ENCODE data around the gene S1PR3. TPM values are rescaled to one million over a fixed set of nuclear protein-coding genes. Genes with fewer than 3 reads are reported as not detected.

Gene S1PR3
- total RNA-seq, 1 experiment from 2014 or later, result 25.8 TPM

DNA sequence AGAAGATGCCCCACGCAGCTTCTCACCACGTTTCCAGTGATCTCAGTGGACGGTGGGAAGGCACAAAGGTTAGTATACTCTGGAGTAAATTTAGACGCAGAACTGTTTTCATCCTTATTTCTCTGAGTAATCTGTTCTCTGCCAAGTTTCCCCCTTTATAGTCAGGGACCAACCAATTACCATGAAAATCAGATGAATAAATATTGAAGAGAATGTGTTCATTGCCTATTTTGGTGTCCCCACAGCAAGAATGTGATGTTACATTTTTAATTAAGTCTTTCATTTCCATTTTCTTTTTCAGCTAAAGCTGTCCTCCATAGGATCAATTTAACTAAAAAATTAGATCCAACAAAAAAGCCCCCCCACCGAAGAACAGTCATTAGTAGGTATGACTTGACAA, 41.4 kb downstream of the S1PR3 start:
- no peaks in the 10 kb centered on the region for H3K9me3 ChIP-seq (replicated peaks)
- no peaks in the 10 kb centered on the region for H3K27me3 ChIP-seq (replicated peaks)
- no peak overlapping the region for H3K4me3 ChIP-seq
- DNase-seq (ENCODE audit: low read depth in 1 of 2, low spot score in 2 of 2), result no peak
- H3K27ac ChIP-seq, result no peak overlapping the region
- H3K36me3 ChIP-seq, result no peaks in the 10 kb centered on the region
- H3K4me1 ChIP-seq (replicated peaks), result no peaks in the 10 kb centered on the region

DNA sequence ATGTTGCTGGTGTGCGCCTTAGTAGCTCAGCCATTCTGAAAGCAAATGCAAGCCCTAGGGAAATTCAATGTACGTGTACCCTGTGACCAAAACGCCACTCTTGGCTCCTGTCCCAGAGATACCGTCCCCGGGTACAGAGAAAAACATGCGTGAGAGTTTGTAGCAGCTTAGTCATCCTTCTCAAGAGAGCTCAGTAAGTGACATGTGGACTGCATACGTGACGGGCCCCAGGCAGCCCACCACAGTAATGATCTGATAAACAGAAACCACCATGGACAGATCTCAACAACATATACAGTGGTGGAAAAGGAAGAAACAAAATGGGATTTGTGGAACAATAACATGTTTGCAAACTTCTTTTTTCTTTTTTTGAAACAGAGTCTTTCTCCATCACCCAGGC, 45.1 kb downstream of the S1PR3 start:
- Histone ChIP-seq H3K27me3 (replicated peaks) (no peaks in the 10 kb centered on the region), H3K36me3 (no peaks in the 10 kb centered on the region), H3K27ac (no peak overlapping the region), H3K4me3 (no peak overlapping the region), H3K9me3 (replicated peaks) (no peaks in the 10 kb centered on the region), H3K4me1 (replicated peaks) (no peaks in the 10 kb centered on the region)
- no peak for DNase-seq (ENCODE audit: low read depth in 1 of 2, low spot score in 2 of 2)

DNA sequence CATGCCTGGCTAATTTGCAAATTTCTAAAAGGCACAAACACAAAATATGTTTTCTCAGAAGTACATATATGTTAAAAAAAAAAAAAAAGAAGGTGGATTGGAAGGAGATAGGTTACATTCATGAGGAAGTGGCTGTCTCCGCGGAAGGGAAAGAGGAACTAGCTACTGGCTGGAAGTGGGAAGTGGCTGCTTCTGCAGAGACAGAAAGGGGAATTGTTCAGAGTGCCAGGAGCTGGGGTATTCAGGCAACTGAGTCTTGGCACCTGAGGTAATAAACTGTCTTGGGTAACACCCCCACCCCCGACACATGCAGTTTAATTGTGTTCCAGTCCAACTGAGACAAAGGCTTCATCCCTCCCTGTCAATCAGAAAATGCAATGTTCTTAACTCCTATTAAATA, 45.6 kb downstream of the S1PR3 start:
- no peak overlapping the region for H3K27ac ChIP-seq

DNA sequence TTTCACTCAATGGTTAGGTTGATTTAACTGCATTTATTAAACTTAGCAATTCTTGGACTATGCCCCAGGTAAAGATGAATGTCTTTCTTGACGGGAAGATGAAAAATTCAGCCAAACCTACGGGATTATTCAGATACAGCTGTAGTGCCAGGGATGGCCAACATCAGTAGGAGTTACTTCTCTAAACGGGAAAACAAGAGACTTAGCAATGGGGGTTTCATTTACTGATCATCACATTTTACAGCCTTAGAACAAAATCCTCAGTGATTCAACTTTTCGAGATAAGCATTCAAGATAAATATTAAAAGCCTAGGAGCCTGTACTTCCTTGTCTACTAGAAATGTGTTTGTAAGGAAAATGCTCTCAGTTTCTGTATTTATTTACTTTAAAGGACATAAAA, 46.1 kb downstream of the S1PR3 start:
- DNase-seq (ENCODE audit: low read depth in 1 of 2, low spot score in 2 of 2), result no peak
- Histone ChIP-seq H3K4me3 (no peak overlapping the region), H3K4me1 (replicated peaks) (no peaks in the 10 kb centered on the region), H3K27me3 (replicated peaks) (no peaks in the 10 kb centered on the region), H3K36me3 (no peaks in the 10 kb centered on the region), H3K9me3 (replicated peaks) (no peaks in the 10 kb centered on the region), H3K27ac (no peak overlapping the region)

More for the DNA sequence above, 45.6 kb downstream of the S1PR3 start:
- no peak overlapping the region for H3K4me3 ChIP-seq
- H3K36me3 ChIP-seq, result no peaks in the 10 kb centered on the region
- no peak for DNase-seq (ENCODE audit: low read depth in 1 of 2, low spot score in 2 of 2)
- no peaks in the 10 kb centered on the region for H3K9me3 ChIP-seq (replicated peaks)
- H3K4me1 ChIP-seq (replicated peaks), result no peaks in the 10 kb centered on the region
- no peaks in the 10 kb centered on the region for H3K27me3 ChIP-seq (replicated peaks)

DNA sequence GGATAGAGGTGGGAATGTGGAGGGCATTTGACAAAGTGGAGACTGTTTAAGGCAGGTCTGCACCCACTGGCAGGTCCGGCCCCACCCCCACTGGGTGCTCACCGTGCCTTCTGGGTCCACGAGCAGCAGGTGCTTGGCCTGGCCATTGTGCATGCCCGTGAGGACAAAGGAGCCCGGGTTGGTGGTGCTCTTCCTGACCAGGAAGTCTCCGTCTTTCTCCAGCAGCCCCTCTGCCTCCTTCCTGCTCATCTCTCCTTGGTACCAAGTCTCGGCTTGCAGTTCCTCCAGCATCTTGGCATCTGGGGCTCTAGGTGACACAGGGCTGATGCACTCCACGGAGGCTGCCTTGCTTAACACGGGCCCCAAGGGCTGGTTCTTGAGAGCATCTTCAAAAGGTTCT, 46.6 kb downstream of the S1PR3 start:
- Histone ChIP-seq H3K27ac (no peak overlapping the region), H3K4me3 (no peak overlapping the region), H3K4me1 (replicated peaks) (no peaks in the 10 kb centered on the region), H3K36me3 (no peaks in the 10 kb centered on the region), H3K27me3 (replicated peaks) (no peaks in the 10 kb centered on the region), H3K9me3 (replicated peaks) (no peaks in the 10 kb centered on the region)
- DNase-seq (ENCODE audit: low read depth in 1 of 2, low spot score in 2 of 2), result no peak

DNA sequence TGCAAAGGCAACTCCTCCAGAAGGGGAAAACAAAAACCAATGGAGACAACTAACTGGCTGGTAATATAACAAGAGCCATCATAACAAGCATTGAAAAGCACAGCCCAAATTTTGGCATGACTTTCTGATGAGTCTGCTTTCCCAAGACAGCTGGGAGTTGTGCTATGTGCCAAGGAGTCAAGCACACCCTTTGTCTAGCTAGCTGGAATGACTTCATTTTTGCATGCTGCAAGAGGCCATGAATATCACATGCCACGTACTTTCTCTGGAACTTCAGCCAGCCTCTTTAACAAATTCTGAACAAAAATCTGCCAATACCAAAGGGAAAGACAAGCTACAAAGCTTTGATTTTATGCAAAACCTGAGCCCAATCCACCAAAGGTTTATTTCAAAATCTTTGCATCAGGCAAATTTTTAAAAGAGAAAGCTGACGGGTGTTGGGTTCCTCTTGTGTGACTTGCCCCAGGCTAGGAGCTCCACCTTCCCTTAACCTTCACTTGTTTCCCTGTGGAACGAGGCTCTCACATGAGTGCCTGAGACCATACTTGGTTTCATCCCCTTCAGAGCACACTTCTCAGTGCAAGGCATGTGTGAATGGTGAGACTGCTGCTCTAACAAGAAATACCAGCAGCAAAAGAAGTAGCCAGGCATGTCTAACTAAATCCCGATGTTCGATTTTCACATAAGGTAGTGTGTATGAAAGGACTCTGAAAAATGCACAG, 47.3 kb downstream of the S1PR3 start:
- no peak overlapping the region for H3K27ac ChIP-seq
- H3K4me3 ChIP-seq, result no peak overlapping the region
- H3K36me3 ChIP-seq, result no peaks in the 10 kb centered on the region
- DNase-seq (ENCODE audit: low read depth in 1 of 2, low spot score in 2 of 2), result no peak
- no peaks in the 10 kb centered on the region for H3K27me3 ChIP-seq (replicated peaks)
- H3K9me3 ChIP-seq (replicated peaks), result no peaks in the 10 kb centered on the region
- H3K4me1 ChIP-seq (replicated peaks), result no peaks in the 10 kb centered on the region

DNA sequence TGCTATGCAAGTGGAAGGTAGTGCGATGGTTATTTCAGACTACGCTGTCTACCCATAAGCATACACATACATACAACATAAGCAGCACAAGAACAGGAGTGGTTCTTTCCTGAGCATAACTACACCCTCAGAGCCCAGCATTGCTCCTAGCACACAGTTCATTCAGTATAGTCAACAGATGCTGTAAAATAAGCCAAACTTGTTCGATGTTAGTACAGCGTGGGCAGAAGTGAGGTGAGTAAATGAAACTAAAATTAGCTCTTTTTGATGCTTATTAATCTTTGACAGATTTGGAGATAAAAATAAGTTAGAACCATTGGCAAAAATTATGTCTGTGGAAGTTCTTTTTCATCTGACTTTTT, 47.8 kb downstream of the S1PR3 start:
- no peak for DNase-seq (ENCODE audit: low read depth in 1 of 2, low spot score in 2 of 2)
- Histone ChIP-seq H3K36me3 (no peaks in the 10 kb centered on the region), H3K4me3 (no peak overlapping the region), H3K4me1 (replicated peaks) (no peaks in the 10 kb centered on the region), H3K27me3 (replicated peaks) (no peaks in the 10 kb centered on the region), H3K9me3 (replicated peaks) (no peaks in the 10 kb centered on the region), H3K27ac (no peak overlapping the region)

DNA sequence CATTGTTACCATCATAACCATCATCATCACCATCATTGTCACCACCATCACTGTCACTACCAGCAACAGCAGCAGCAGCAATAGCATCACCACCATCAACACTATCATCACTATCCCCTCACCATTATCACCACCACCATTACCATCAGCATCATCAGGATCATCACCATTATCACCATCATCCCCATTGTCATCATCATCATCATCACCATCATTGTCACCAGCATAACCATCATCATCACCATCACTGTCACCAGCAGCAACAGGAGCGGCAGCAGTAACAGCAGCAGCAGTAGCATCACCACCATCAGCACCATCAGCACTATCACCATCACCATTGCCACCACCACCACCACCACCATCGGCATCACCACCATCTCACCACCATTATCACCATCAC, 48.4 kb downstream of the S1PR3 start:
- H3K4me1 ChIP-seq (replicated peaks), result no peaks in the 10 kb centered on the region
- no peaks in the 10 kb centered on the region for H3K36me3 ChIP-seq
- no peak for DNase-seq (ENCODE audit: low read depth in 1 of 2, low spot score in 2 of 2)
- no peaks in the 10 kb centered on the region for H3K9me3 ChIP-seq (replicated peaks)
- H3K27ac ChIP-seq, result no peak overlapping the region
- no peaks in the 10 kb centered on the region for H3K27me3 ChIP-seq (replicated peaks)
- H3K4me3 ChIP-seq, result no peak overlapping the region

DNA sequence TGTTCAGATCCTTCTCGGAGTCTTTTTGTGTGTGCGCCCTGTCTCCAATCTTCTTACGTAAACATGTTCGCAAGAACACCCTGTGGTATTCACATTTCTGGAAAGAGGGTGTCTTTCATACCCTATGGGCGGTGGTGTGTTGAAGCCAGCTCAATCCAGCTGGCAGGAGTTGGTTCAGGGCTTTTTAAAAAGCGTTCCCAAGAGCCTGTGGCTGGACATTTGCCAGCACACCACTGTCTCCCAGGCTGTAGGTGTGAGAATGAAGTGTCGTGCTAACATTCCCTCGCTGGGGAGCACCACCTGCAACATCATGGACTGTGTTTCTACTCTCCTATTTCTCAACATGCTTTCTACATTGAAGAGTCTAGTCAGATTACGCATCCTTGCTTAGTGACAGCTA, 51.7 kb downstream of the S1PR3 start:
- H3K4me3 ChIP-seq, result no peak overlapping the region
- no peak overlapping the region for H3K27ac ChIP-seq
- DNase-seq (ENCODE audit: low read depth in 1 of 2, low spot score in 2 of 2), result no peak
- no peaks in the 10 kb centered on the region for H3K4me1 ChIP-seq (replicated peaks)
- no peaks in the 10 kb centered on the region for H3K27me3 ChIP-seq (replicated peaks)
- H3K36me3 ChIP-seq, result no peaks in the 10 kb centered on the region
- H3K9me3 ChIP-seq (replicated peaks), result no peaks in the 10 kb centered on the region

DNA sequence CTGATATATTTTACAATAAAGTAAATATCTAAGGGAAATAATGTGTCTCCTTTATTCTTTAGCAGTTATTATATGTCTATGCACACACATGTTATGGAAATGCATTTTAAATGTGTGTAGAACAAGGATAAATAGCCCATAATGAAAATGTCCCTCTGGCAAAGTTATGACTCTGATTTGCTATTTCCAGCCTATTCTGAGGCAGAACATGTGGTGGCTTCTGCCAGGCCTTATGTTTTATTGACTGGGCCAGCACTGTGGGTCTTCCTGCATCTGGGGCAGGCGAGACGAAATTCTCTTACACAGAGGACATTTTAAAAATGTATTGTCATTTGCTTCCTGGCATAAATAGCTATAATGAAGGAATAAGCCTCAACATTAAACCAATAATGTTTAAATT, 52.8 kb downstream of the S1PR3 start:
- Histone ChIP-seq H3K27me3 (replicated peaks) (no peaks in the 10 kb centered on the region), H3K36me3 (no peaks in the 10 kb centered on the region), H3K9me3 (replicated peaks) (no peaks in the 10 kb centered on the region), H3K4me3 (no peak overlapping the region), H3K27ac (no peak overlapping the region), H3K4me1 (replicated peaks) (no peaks in the 10 kb centered on the region)
- DNase-seq (ENCODE audit: low read depth in 1 of 2, low spot score in 2 of 2), result no peak

DNA sequence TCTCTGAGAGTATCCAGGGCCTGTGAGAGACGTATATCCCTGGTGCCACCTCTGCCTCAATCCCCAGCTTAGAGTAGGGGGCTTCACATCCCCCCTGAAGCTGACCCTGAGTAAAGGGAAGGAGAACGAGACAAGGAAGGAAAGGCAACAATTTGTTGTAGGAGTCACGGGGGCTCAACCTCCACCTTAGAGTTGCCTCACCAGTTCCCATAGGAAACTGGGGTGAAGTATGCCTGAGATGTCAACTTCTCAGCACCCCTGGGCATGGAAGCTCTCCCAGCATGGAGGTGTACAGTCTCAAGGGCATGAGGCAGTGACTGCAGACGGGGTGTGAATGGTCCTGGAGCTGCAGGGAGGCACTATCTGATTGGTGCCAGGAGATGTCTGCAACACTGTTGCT, 53.6 kb downstream of the S1PR3 start:
- no peaks in the 10 kb centered on the region for H3K27me3 ChIP-seq (replicated peaks)
- DNase-seq (ENCODE audit: low read depth in 1 of 2, low spot score in 2 of 2), result no peak
- no peak overlapping the region for H3K4me3 ChIP-seq
- no peak overlapping the region for H3K27ac ChIP-seq
- H3K4me1 ChIP-seq (replicated peaks), result no peaks in the 10 kb centered on the region
- H3K9me3 ChIP-seq (replicated peaks), result no peaks in the 10 kb centered on the region
- H3K36me3 ChIP-seq, result no peaks in the 10 kb centered on the region

DNA sequence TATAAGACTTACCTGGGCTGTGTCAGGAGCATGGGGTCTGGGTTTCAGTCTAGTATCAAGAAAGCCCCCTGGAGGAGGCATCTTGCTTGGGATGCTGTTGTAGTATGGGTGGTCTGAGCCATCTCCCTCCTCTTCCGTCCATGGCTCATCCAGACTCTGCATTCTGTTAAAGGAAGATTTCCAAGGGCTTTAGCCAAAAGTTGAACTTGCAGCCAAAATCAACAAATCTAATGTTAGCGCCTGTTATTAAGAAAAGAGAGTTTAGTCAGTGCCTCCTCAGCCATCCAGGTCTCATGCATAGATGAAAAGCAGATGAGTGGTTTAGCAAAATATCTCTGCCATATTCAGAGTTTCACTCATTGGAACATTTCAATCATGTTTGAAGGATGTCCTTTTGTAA, 55.6 kb downstream of the S1PR3 start:
- no peak overlapping the region for H3K4me3 ChIP-seq
- H3K36me3 ChIP-seq, result no peaks in the 10 kb centered on the region
- H3K4me1 ChIP-seq (replicated peaks), result no peaks in the 10 kb centered on the region
- H3K9me3 ChIP-seq (replicated peaks), result no peaks in the 10 kb centered on the region
- no peak overlapping the region for H3K27ac ChIP-seq
- H3K27me3 ChIP-seq (replicated peaks), result no peaks in the 10 kb centered on the region
- no peak for DNase-seq (ENCODE audit: low read depth in 1 of 2, low spot score in 2 of 2)

DNA sequence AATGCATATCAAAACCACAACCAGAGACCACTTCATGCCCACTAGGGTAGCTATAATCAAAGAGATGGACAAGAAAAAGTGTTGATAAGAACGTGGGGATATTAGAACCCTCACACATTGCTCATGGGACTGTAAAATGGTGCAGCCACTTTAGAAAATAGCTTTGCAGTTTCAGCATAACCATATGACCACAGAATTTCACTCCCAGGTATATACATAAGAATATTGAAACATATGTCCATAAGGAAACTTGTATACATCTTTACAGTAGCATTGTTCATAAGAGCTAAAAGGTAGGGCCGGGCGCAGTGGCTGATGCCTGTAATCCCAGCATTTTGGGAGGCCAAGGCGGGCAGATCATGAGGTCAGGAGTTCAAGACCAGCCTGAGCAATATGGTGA, 56.4 kb downstream of the S1PR3 start:
- H3K4me1 ChIP-seq (replicated peaks), result no peaks in the 10 kb centered on the region
- no peak for DNase-seq (ENCODE audit: low read depth in 1 of 2, low spot score in 2 of 2)
- H3K4me3 ChIP-seq, result no peak overlapping the region
- no peaks in the 10 kb centered on the region for H3K9me3 ChIP-seq (replicated peaks)
- H3K27ac ChIP-seq, result no peak overlapping the region
- no peaks in the 10 kb centered on the region for H3K36me3 ChIP-seq
- no peaks in the 10 kb centered on the region for H3K27me3 ChIP-seq (replicated peaks)

DNA sequence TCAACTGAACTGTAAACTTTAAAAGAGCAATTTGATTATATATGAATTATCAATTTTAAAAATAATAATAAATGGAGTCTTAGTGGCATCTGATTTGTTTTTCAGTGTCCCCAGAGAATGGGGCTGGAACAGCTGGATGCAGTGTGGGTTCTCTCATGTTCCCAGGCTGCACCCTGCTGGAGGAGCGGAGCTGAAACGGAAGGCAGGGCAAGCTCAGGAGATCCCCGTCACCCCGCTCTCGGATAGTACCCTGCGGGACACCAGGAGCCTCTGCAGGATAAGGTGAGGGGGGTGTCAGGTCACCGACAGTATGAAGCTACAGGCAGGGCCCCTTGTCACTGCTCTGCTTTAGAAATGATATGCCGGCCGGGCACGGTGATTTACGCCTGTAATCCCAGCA, 57.3 kb downstream of the S1PR3 start:
- Histone ChIP-seq H3K9me3 (replicated peaks) (no peaks in the 10 kb centered on the region), H3K27ac (no peak overlapping the region), H3K27me3 (replicated peaks) (no peaks in the 10 kb centered on the region), H3K36me3 (no peaks in the 10 kb centered on the region), H3K4me1 (replicated peaks) (no peaks in the 10 kb centered on the region), H3K4me3 (no peak overlapping the region)
- DNase-seq (ENCODE audit: low read depth in 1 of 2, low spot score in 2 of 2), result no peak

DNA sequence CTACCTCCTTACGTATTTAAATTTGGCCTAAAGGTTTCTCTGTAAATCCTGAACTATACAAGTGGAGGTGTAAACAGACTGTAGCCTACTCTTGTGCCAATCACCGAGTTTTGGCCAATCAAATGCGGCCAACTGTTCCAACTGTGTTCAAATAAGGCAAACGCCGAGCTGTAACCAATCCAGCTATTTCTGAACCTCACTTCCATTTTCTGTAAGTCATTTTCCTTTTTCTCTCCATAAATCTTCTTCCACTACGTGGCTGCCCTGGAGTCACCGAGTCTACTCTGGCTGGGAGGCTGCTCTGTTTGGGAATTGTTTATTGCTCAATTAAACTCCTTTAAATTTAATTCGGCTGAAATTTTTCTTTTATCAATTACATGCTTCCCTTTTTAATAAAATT, 58.4 kb downstream of the S1PR3 start:
- no peaks in the 10 kb centered on the region for H3K27me3 ChIP-seq (replicated peaks)
- H3K4me1 ChIP-seq (replicated peaks), result no peaks in the 10 kb centered on the region
- no peak for DNase-seq (ENCODE audit: low read depth in 1 of 2, low spot score in 2 of 2)
- no peak overlapping the region for H3K4me3 ChIP-seq
- H3K9me3 ChIP-seq (replicated peaks), result no peaks in the 10 kb centered on the region
- H3K36me3 ChIP-seq, result no peaks in the 10 kb centered on the region
- no peak overlapping the region for H3K27ac ChIP-seq

All from SJSA1 (cell line).